Cardiac fibroblast (primary cell): ENCODE data around the gene PIGT.
A peak's percentile ranks its signal among the peaks of the same experiment; 100 is the strongest.

Source experiments
- DNase-seq, 2 donors: peaks; one replicate each; pipeline versions ENCODE4 v3.0.0 to v3.0.0-alpha.2; 2010; ENCODE audit warnings: low read depth in 2 of 2
- H3K4me3 ChIP-seq, 2 donors: replicated peaks in 1 of 2; 1 replicate in 1 of 2; 2 replicates in 1 of 2; pipeline ENCODE4 v1.5.1; 2011; ENCODE audit warnings: low read depth in 2 of 2, low read length in 2 of 2, mild to moderate bottlenecking in 2 of 2, moderate library complexity in 1 of 2
- CTCF ChIP-seq: IDR thresholded peaks from one replicate; pipeline ENCODE4 v1.5.1; 2011; ENCODE audit warnings: low read depth, mild to moderate bottlenecking, low read length, inconsistent platforms

The PIGT gene

GRCh38 chr20:45423700-45424099 lies 7.8 kb downstream of the PIGT start:
- no peak overlapping the region for H3K4me3 ChIP-seq
- no peak for TF ChIP-seq CTCF
- no peak for DNase-seq

DNA sequence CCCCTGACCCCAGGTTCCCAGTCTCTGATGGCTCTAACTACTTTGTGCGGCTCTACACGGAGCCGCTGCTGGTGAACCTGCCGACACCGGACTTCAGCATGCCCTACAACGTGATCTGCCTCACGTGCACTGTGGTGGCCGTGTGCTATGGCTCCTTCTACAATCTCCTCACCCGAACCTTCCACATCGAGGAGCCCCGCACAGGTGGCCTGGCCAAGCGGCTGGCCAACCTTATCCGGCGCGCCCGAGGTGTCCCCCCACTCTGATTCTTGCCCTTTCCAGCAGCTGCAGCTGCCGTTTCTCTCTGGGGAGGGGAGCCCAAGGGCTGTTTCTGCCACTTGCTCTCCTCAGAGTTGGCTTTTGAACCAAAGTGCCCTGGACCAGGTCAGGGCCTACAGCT lies 9.6 kb downstream of the PIGT start:
- no peak for DNase-seq
- TF ChIP-seq CTCF, result no peak

GRCh38 chr20:45426320-45427016 lies 10.5 kb downstream of the PIGT start:
- no peak for DNase-seq
- no peak overlapping the region for H3K4me3 ChIP-seq
- TF ChIP-seq CTCF, result no peak

More for the DNA sequence above, 9.6 kb downstream of the PIGT start:
- no peak overlapping the region for H3K4me3 ChIP-seq

- TF ChIP-seq CTCF, result no peak
- DNase-seq, result peak in 1 of 2 donors; percentile 46
These were observed 11.6 kb downstream of the PIGT start for GRCh38 chr20:45427236-45428149.

DNA sequence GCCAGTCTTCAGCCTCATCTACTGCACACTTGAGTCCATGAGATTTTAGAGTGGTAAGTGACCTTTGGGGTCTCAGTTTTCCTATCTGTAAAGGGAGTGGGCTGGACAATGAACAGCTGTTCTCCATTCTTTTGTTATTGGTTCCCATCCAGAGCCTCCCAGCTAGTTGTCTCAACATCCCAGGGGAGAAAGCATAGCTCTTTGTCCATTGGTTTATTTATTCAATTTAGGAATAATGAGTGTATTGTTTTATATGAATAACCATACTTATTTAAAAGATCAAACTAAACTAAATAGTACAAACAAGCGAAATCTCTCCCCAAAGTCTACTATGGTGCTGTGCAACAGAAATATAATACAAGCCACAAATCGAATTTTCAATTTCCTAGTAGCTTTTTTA lies 13.7 kb downstream of the PIGT start:
- DNase-seq, result no peak
- no peak for TF ChIP-seq CTCF
- H3K4me3 ChIP-seq, result no peak overlapping the region

More at GRCh38 chr20:45427236-45428149, 11.6 kb downstream of the PIGT start:
- H3K4me3 ChIP-seq, result no peak overlapping the region

DNA sequence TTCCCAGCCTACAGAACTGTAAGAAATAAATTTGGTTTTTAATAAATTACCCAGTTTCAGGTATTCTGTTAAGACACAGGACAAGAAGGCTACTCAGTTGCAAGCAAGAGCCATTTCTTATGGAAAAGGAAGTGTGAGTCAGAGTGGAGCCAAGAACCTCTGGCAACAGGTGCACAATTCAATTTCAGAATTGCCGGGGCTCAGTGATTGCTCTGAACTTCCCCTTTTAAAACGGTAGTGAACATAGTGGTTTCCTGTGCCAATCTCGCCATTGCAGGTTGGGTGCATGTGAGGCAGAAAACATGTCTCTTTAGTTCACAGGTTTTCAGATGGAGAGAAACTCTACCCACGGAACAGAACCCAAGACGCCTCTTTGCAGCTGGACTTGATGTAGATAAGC lies 16.4 kb downstream of the PIGT start:
- no peak for TF ChIP-seq CTCF
- DNase-seq, result no peak

More for the DNA sequence above, 16.4 kb downstream of the PIGT start:
- no peak overlapping the region for H3K4me3 ChIP-seq
